Stimulated activated naive CD8-positive, alpha-beta T cell treated with anti-CD3 and anti-CD28 coated beads, Interleukin-15, Interleukin-2, amounts not matched to agents 100 U/mL and 50 U/mL, for 24 hours (primary cell): Measurements from ENCODE around the gene DDX39A.
A peak's percentile ranks its signal among the peaks of the same experiment; 100 is the strongest.
"Not testable (repeated sequence)": the region's sequence is repeated elsewhere in the genome, so short reads cannot be mapped to it uniquely, and the experiment has no call there.

Source experiments
- ATAC-seq: fragments of 150-1000 bp; cut with Tn5 transposase; one replicate; pipeline ENCODE4 v1.10.0; 2021
- DNase-seq: peaks from one replicate; pipeline ENCODE4 v3.0.0; 2021

The DDX39A gene

GRCh38 chr19:14385492-14385891 lies 33.6 kb downstream of the DDX39A start:
- DNase-seq (peak; percentile 59), ATAC-seq (no peak)

GRCh38 chr19:14383661-14384555 lies 35.2 kb downstream of the DDX39A start:
- DNase-seq (peak; percentile 78), ATAC-seq (peak; percentile 48)

- DNase-seq (peak; percentile 78), ATAC-seq (peak; percentile 40)
Observed at GRCh38 chr19:14381689-14382474, 37.3 kb downstream of the DDX39A start.

- no peak for ATAC-seq
- no peak for DNase-seq
Observed at GRCh38 chr19:14379294-14380065, 39.7 kb downstream of the DDX39A start.

GRCh38 chr19:14378890-14379289 lies 40.3 kb downstream of the DDX39A start:
- no peak for ATAC-seq
- DNase-seq = no peak

GRCh38 chr19:14377883-14378328 lies 41.2 kb downstream of the DDX39A start:
- DNase-seq = no peak
- ATAC-seq = no peak

- no peak for DNase-seq
- peak; percentile 29 for ATAC-seq
Observed at GRCh38 chr19:14375582-14376291, 43.4 kb downstream of the DDX39A start.

GRCh38 chr19:14375055-14375581 lies 44.0 kb downstream of the DDX39A start:
- ATAC-seq (peak; percentile 74), DNase-seq (peak; percentile 72)

- not testable (repeated sequence) for DNase-seq, ATAC-seq
Observed at GRCh38 chr19:14374313-14374712, 44.8 kb downstream of the DDX39A start.

- DNase-seq, ATAC-seq: not testable (repeated sequence)
Observed at GRCh38 chr19:14372384-14373077, 46.6 kb downstream of the DDX39A start.

GRCh38 chr19:14371301-14371821 lies 47.8 kb downstream of the DDX39A start:
- DNase-seq = no peak
- no peak for ATAC-seq

- ATAC-seq (no peak), DNase-seq (no peak)
Observed at GRCh38 chr19:14370940-14371280, 48.2 kb downstream of the DDX39A start.

- DNase-seq (peak; percentile 65), ATAC-seq (peak; percentile 28)
Observed at GRCh38 chr19:14370169-14370939, 48.8 kb downstream of the DDX39A start.

- DNase-seq = peak; percentile 92
- peak; percentile 87 for ATAC-seq
Observed at GRCh38 chr19:14369399-14370168, 49.6 kb downstream of the DDX39A start.

GRCh38 chr19:14368011-14368513 lies 51.1 kb downstream of the DDX39A start:
- DNase-seq = no peak
- ATAC-seq = peak; percentile 26

- ATAC-seq (no peak), DNase-seq (no peak)
Observed at GRCh38 chr19:14367016-14367415, 52.1 kb downstream of the DDX39A start.

- ATAC-seq (peak; percentile 9), DNase-seq (peak; percentile 87)
Observed at GRCh38 chr19:14366529-14366928, 52.6 kb downstream of the DDX39A start.

GRCh38 chr19:14364098-14364443 lies 55.1 kb downstream of the DDX39A start:
- not testable (repeated sequence) for DNase-seq, ATAC-seq
